Thyroid gland (tissue), 4 donors: ENCODE results near the gene ORC6. TPM values are rescaled to one million over a fixed set of nuclear protein-coding genes. Genes with fewer than 3 reads are reported as not detected.

Experiments
- DNase-seq, 2 donors: peaks; one replicate each; pipeline ENCODE4 v3.0.0-alpha.2; 2019
- H3K27ac ChIP-seq, 3 donors: fragments of 200-600 bp; sonication (generic); 1 replicate in 2 of 3; 2 replicates in 1 of 3; pipeline ENCODE4 v1.5.1; 2016 to 2019; ENCODE audit warnings: mild to moderate bottlenecking in 1 of 3, moderate library complexity in 1 of 3
- H3K27me3 ChIP-seq: fragments of 200-600 bp; sonication (generic); one replicate; pipeline ENCODE4 v1.5.1; 2019
- H3K36me3 ChIP-seq, 2 donors: fragments of 200-600 bp; sonication (generic); one replicate each; pipeline ENCODE4 v1.5.1; 2016 to 2019
- H3K4me1 ChIP-seq, 2 donors: fragments of 200-600 bp; sonication (generic); one replicate each; pipeline ENCODE4 v1.5.1; 2017 to 2019
- H3K4me3 ChIP-seq, 3 donors: fragments of 200-600 bp; sonication (generic); replicated peaks in 1 of 3; 1 replicate in 2 of 3; 2 replicates in 1 of 3; pipeline ENCODE4 v1.5.1; 2016; ENCODE audit warnings: mild to moderate bottlenecking in 1 of 3
- H3K9me3 ChIP-seq: fragments of 200-600 bp; sonication (generic); one replicate; pipeline ENCODE4 v1.5.1; 2017
- POLR2A ChIP-seq, 2 donors: fragments of 450-650 bp; IDR thresholded peaks; one replicate each; pipeline ENCODE4 v1.6.1; 2017; ENCODE audit warnings: antibody characterized with exemption in 2 of 2, mild to moderate bottlenecking in 2 of 2, moderate library complexity in 1 of 2
- WGBS, 2 donors: methylation state at CpG; one replicate each; pipeline ENCODE4 v1.1.5; 2017; 5-methylcytosine and 5-hydroxymethylcytosine counted together
- intact Hi-C: fragments of 100-400 bp; cut with DNase I; formaldehyde crosslinking; loops from one replicate; pipeline ENCODE4 v1.15.1; 2023
- total RNA-seq, 4 donors: library from RNA; depleted of rRNA; stranded (reverse); fragments of >200 nt; gene quantifications; one replicate each; pipeline ENCODE4 v1.2.3, GENCODE V29; 2016
- TF ChIP-seq, protein P1 (sequence below), 6 experiments: fragments of 200-600 bp in 3 of 6; fragments of 450-650 bp in 3 of 6; sonication (generic) in 3 of 6; IDR thresholded peaks; one replicate each; pipeline ENCODE4 v1.5.1; 2016 to 2019; ENCODE audit warnings: antibody characterized with exemption in 6 of 6, mild to moderate bottlenecking in 2 of 6, inconsistent platforms in 1 of 6, moderate library complexity in 1 of 6

The ORC6 gene
- total RNA-seq, 4 donors from 2014 or later = 0.27 to 4.0 (median 1.7) TPM

DNA sequence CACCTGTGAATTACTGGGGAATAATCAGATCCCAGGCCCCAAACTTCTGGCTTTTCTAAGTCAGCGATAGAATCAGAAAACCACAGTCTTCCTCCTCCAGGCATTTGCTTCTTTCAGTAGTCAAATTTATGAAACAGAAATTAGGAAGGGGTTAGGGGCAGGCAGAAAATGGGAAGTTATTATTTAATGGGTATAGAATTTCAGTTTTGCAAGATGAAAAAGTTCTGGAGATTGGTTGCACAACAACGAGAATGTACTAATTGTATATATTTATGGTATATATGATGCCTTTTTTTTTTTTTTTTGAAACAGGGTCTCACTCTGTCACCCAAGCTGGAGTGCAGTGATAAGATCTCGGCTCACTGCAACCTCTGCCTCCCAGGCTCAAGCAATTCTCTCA, 23.5 kb downstream of the ORC6 start:
- no peak overlapping the region for H3K27ac ChIP-seq

DNA sequence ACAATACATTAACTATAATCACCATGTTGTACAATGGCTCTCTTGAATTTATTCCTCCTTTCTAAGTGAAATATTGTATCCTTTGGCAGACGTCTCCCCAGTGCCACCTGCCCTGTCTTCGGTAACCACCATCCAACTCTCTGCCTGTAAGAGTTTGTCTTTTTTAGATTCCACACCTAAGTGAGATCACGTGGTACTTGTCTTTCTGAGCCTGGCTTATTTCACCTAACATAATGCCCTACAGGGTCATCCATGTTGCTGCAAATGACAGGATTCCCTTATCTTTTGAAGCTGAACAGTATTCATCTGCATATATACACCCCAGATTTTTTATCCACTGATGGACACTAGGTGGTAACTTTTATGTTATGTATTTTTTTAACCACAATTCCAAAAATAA, 24.2 kb downstream of the ORC6 start:
- H3K4me1 ChIP-seq = no peaks in the 10 kb centered on the region
- TF ChIP-seq, protein P1, sequence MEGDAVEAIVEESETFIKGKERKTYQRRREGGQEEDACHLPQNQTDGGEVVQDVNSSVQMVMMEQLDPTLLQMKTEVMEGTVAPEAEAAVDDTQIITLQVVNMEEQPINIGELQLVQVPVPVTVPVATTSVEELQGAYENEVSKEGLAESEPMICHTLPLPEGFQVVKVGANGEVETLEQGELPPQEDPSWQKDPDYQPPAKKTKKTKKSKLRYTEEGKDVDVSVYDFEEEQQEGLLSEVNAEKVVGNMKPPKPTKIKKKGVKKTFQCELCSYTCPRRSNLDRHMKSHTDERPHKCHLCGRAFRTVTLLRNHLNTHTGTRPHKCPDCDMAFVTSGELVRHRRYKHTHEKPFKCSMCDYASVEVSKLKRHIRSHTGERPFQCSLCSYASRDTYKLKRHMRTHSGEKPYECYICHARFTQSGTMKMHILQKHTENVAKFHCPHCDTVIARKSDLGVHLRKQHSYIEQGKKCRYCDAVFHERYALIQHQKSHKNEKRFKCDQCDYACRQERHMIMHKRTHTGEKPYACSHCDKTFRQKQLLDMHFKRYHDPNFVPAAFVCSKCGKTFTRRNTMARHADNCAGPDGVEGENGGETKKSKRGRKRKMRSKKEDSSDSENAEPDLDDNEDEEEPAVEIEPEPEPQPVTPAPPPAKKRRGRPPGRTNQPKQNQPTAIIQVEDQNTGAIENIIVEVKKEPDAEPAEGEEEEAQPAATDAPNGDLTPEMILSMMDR (IDR thresholded peaks at IDR 0.05) = no peak
- TF ChIP-seq POLR2A (IDR thresholded peaks at IDR 0.05) = no peak
- no peak overlapping the region for H3K4me3 ChIP-seq
- intact Hi-C loops = no loop called here
- H3K27ac ChIP-seq = no peak overlapping the region
- no peaks in the 10 kb centered on the region for H3K27me3 ChIP-seq
- no peaks in the 10 kb centered on the region for H3K9me3 ChIP-seq
- DNase-seq = no peak
- no peaks in the 10 kb centered on the region for H3K36me3 ChIP-seq
- 70 to 71% methylated on average over 3 of the region's 3 CpGs for WGBS, 2 donors

More for the DNA sequence above, 23.5 kb downstream of the ORC6 start:
- Histone ChIP-seq H3K36me3 (no peaks in the 10 kb centered on the region), H3K4me1 (no peaks in the 10 kb centered on the region), H3K9me3 (no peaks in the 10 kb centered on the region), H3K4me3 (no peak overlapping the region), H3K27me3 (no peaks in the 10 kb centered on the region)
- no peak for TF ChIP-seq POLR2A (IDR thresholded peaks at IDR 0.05)
- TF ChIP-seq, protein P1 (IDR thresholded peaks at IDR 0.05) = no peak
- 81 to 86% methylated on average over 3 of the region's 3 CpGs for WGBS, 2 donors
- intact Hi-C loops = no loop called here
- no peak for DNase-seq

DNA sequence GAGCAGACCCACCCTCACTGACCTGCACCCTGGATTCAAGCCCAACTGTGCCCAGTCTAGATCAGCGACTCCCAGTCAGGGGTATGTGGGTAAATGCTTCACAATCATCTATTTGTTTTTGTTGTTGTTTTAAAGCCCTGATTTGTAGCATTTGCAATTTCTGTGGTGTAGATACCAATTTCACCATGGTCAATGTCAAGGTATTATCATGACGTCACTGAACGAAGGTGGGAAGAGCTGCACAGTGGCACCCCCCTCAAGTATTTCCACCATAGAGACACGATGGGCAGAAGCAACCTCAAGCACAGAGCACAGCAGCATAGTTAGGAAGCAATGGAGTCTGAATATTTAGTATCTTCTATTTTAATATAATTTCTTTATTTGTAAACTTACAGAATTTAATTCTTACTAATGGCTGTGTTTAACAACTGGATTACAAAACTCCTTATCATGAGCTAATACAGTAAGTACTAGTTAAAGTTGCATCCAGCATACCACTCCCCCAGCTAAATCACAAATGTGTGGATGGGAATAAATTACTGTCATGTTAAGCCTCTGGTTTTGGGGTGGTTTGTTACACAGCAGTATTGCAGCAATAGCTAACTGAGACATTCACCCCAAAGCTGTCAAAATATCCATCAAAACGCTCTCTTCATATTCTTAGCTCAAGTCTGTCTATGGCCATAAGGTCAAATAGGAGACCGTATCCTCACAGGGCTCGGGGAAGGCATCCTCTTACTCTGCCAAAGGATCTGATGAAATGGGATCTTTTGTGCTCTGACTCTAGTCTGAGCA, 25.5 kb downstream of the ORC6 start:
- Histone ChIP-seq H3K27ac (no peak overlapping the region), H3K9me3 (no peaks in the 10 kb centered on the region), H3K4me1 (no peaks in the 10 kb centered on the region), H3K36me3 (no peaks in the 10 kb centered on the region), H3K27me3 (no peaks in the 10 kb centered on the region), H3K4me3 (no peak overlapping the region)
- 84 to 90% methylated on average over 7 of the region's 7 CpGs for WGBS, 2 donors
- no peak for DNase-seq
- TF ChIP-seq POLR2A (IDR thresholded peaks at IDR 0.05) = no peak
- TF ChIP-seq, protein P1 (IDR thresholded peaks at IDR 0.05) = no peak
- intact Hi-C loops = no loop called here

DNA sequence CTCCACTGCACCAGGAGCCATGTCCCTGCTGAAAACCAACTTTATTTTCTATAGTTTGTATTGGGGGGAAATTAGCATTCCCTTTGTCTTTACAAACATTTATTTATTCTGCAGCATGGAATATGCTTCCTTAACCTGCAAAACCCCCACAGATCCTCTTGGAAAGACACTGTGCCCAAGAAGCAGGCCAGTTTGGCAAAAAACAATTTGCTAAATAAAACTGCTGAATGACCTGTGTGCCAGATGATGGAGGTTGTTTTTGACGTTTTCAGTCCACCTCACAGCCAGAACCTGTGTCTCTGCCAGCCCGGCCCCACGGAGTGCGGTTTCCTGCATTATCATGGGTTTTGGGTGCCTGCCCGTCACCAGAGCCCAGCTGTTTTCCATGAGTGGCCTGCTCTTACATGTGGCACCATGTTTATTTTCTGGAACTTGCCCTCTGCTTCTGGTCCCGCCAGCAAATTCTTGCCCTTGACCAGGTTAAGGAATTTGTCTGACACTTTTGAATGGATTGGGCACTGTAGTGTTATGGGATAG, 26.4 kb downstream of the ORC6 start:
- no peak overlapping the region for H3K27ac ChIP-seq
- WGBS, 2 donors = 60 to 70% methylated on average over 6 of the region's 6 CpGs
- intact Hi-C loops = no loop called here
- TF ChIP-seq, protein P1 (IDR thresholded peaks at IDR 0.05) = no peak
- no peak for TF ChIP-seq POLR2A (IDR thresholded peaks at IDR 0.05)
- H3K4me3 ChIP-seq = no peak overlapping the region
- H3K36me3 ChIP-seq = no peaks in the 10 kb centered on the region
- no peaks in the 10 kb centered on the region for H3K9me3 ChIP-seq
- H3K27me3 ChIP-seq = no peaks in the 10 kb centered on the region
- no peaks in the 10 kb centered on the region for H3K4me1 ChIP-seq
- DNase-seq = no peak

DNA sequence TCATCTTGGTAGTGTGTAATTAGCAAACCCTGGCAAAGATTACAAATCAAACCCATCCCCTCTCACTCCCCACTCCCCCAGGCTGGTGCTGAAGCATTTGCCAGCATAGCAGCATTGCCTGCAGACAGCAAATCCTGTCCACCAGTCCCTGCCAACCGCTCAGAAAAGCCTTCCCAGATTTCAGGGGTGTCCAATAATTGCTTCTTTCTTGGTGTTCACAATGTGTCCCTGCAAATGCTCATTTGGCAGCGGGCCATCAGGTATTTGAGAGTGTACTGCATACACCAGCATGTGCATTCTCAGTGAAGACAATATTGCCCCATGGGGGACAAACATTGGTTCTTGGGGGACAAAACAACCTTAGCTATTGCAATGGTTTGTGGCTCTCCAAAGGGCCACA, 28.2 kb downstream of the ORC6 start:
- no peaks in the 10 kb centered on the region for H3K27me3 ChIP-seq
- H3K4me3 ChIP-seq = no peak overlapping the region
- intact Hi-C loops = no loop called here
- no peaks in the 10 kb centered on the region for H3K4me1 ChIP-seq
- WGBS, 2 donors = 83 to 85% methylated on average over 2 of the region's 2 CpGs
- H3K27ac ChIP-seq = no peak overlapping the region
- no peak for DNase-seq
- TF ChIP-seq, protein P1 (IDR thresholded peaks at IDR 0.05) = no peak
- no peak for TF ChIP-seq POLR2A (IDR thresholded peaks at IDR 0.05)
- H3K36me3 ChIP-seq = no peaks in the 10 kb centered on the region
- no peaks in the 10 kb centered on the region for H3K9me3 ChIP-seq
